22Rv1 (cell line): ENCODE results near the gene DUOXA1.

ENCODE experiments used
- H3K27ac ChIP-seq: fragments of 450-650 bp; 2 replicates; pipeline ENCODE4 v1.5.1; 2017
- CTCF ChIP-seq: fragments of 450-650 bp; IDR thresholded peaks from 2 replicates; pipeline ENCODE4 v1.5.1; 2017; ENCODE audit warnings: mild to moderate bottlenecking
- ZFX ChIP-seq: fragments of 450-650 bp; IDR thresholded peaks from 2 replicates; pipeline ENCODE4 v1.6.1; 2017; ENCODE audit warnings: antibody characterized with exemption, borderline replicate concordance

Gene DUOXA1

GRCh38 chr15:45133561-45133920 lies 3.9 kb upstream of the DUOXA1 start:
- TF ChIP-seq CTCF (no peak), ZFX (no peak)
- H3K27ac ChIP-seq, result no peak overlapping the region

GRCh38 chr15:45132844-45133560 lies 3.3 kb upstream of the DUOXA1 start:
- no peak overlapping the region for H3K27ac ChIP-seq
- TF ChIP-seq ZFX (no peak), CTCF (no peak)

- TF ChIP-seq CTCF, result no peak
- H3K27ac ChIP-seq, result no peak overlapping the region
These were observed 1.8 kb upstream of the DUOXA1 start for GRCh38 chr15:45131510-45131909.

- no peak overlapping the region for H3K27ac ChIP-seq
- no peak for TF ChIP-seq ZFX
These were observed 767 bp upstream of the DUOXA1 start for GRCh38 chr15:45130291-45131000.

GRCh38 chr15:45128971-45129639 lies 574 bp downstream of the DUOXA1 start:
- no peak overlapping the region for H3K27ac ChIP-seq
- TF ChIP-seq ZFX, result no peak
- no peak for TF ChIP-seq CTCF

GRCh38 chr15:45126535-45127158 lies 3.0 kb downstream of the DUOXA1 start:
- H3K27ac ChIP-seq, result no peak overlapping the region
- TF ChIP-seq CTCF (peak; percentile 85), ZFX (no peak)

GRCh38 chr15:45123397-45123796 lies 6.3 kb downstream of the DUOXA1 start:
- TF ChIP-seq ZFX, result no peak
- TF ChIP-seq CTCF, result no peak
- no peak overlapping the region for H3K27ac ChIP-seq
